Kidney (tissue), 14 donors: ENCODE measurements around the gene ASB3. TPM values are rescaled to one million over a fixed set of nuclear protein-coding genes. Genes with fewer than 3 reads are reported as not detected.

Source experiments
- DNase-seq, 5 donors: peaks; one replicate each; pipeline ENCODE4 v3.0.0-alpha.2; 2013 to 2020
- FAIRE-seq: peaks from 2 replicates; lab custom pipeline; 2012; peaks lifted over from hg19 to GRCh38; lab: Jason Lieb, UNC
- H3K27ac ChIP-seq, 2 donors: one replicate each; pipeline ENCODE4 v1.7.0; 2013; ENCODE audit warnings: low read depth in 2 of 2, low read length in 2 of 2, inconsistent platforms in 1 of 2
- H3K27me3 ChIP-seq: one replicate; pipeline ENCODE4 v1.7.1; 2013; ENCODE audit warnings: low read length, inconsistent platforms; ENCODE audit not compliant: control insufficient read depth, insufficient read depth
- H3K36me3 ChIP-seq, 3 donors: one replicate each; pipeline versions ENCODE4 v1.7.0 to v1.7.1; 2013; ENCODE audit warnings: low read length in 3 of 3, control low read depth in 1 of 3, inconsistent platforms in 1 of 3; ENCODE audit not compliant: insufficient read depth in 3 of 3, control insufficient read depth in 2 of 3
- H3K4me1 ChIP-seq, 3 donors: one replicate each; pipeline versions ENCODE4 v1.7.0 to v1.7.1; 2013; ENCODE audit warnings: low read length in 3 of 3, inconsistent platforms in 1 of 3, low read depth in 1 of 3; ENCODE audit not compliant: control insufficient read depth in 2 of 3, insufficient read depth in 2 of 3
- H3K4me3 ChIP-seq, 3 donors: one replicate each; pipeline versions ENCODE4 v1.7.0 to v1.8.1; 2013; ENCODE audit warnings: low read length in 3 of 3, control low read depth in 1 of 3, inconsistent platforms in 1 of 3
- H3K9ac ChIP-seq, 3 donors: one replicate each; pipeline versions ENCODE4 v1.7.0 to v1.7.1; 2013; ENCODE audit warnings: low read length in 3 of 3, control low read depth in 1 of 3, inconsistent platforms in 1 of 3
- H3K9me3 ChIP-seq, 3 donors: one replicate each; pipeline versions ENCODE4 v1.7.0 to v1.7.1; 2013; ENCODE audit warnings: low read length in 3 of 3, control low read depth in 1 of 3, inconsistent platforms in 1 of 3; ENCODE audit not compliant: control insufficient read depth in 2 of 3, insufficient read depth in 1 of 3
- CTCF ChIP-seq: IDR thresholded peaks from 3 replicates; pipeline ENCODE4 v1.5.1; 2012; ENCODE audit warnings: mild to moderate bottlenecking, moderate library complexity, borderline replicate concordance; ENCODE audit not compliant: insufficient read depth; ENCODE audit errors: extremely low read depth
- intact Hi-C: fragments of 100-400 bp; cut with DNase I; formaldehyde crosslinking; loops from one replicate; pipeline ENCODE4 v1.11.1; 2022
- polyA plus RNA-seq: library from polyadenylated mRNA; stranded (reverse); fragments of 350-450 nt; fragmentation: Illumina TruSeq; extraction: RNeasy Lipid Tissue Mini Kit (QIAGEN cat#74804); gene quantifications from one replicate; pipeline ENCODE4 v1.2.3, GENCODE V29; 2014; ENCODE audit warnings: low read depth, low replicate concordance; ENCODE audit not compliant: insufficient read depth
- total RNA-seq: library from RNA; stranded (reverse); fragmentation: NEBNext Ultra II Directional; extraction: Animal tissue kit (Norgen Biotek cat#: 25700); gene quantifications from one replicate; pipeline ENCODE4 v1.2.1, GENCODE V29; 2021
- donor health status: control.
- donor health status: control.
- donor health status: control.
- donor health status: control.
- donor health status: control.
- donor health status: DM: yes; HTN: yes; CAD: no.
- donor health status: Normal renal cell carcinoma (clear cell type).

ASB3 gene
- total and polyA plus RNA-seq, 2 donors from 2014 or later = 8.0 to 20.1 TPM

GRCh38 chr2:53629001-53629400 is 157.8 kb downstream of the ASB3 start:
- Histone ChIP-seq H3K9me3 (no peaks in the 10 kb centered on the region), H3K4me3 (no peak overlapping the region), H3K36me3 (no peaks in the 10 kb centered on the region), H3K27ac (no peak overlapping the region), H3K9ac (no peak overlapping the region), H3K27me3 (no peaks in the 10 kb centered on the region), H3K4me1 (no peaks in the 10 kb centered on the region)
- DNase-seq (no peak), FAIRE-seq (no peak)
- TF ChIP-seq CTCF = no peak
- intact Hi-C loops = no loop called here

DNA sequence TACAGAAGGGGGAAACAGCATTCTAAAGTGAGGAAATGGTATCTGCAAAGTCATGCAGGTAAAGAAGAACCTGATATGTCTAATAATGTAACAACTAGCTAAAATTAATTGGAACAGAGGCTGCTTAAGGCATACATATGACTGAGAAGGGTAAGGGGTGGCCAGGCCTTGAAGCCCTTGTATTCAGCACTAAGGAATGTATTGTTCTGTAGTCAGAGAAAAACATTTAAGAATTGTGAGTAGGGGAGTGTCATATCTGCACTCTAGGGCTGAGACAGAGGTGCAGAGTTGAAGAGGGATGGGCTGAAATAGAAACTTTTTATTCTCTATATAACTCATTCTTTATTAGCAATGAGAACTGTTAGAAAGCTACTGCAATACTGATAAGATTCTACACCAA is 164.6 kb downstream of the ASB3 start:
- Histone ChIP-seq H3K4me3 (no peak overlapping the region), H3K27me3 (no peaks in the 10 kb centered on the region), H3K9me3 (no peaks in the 10 kb centered on the region), H3K36me3 (no peaks in the 10 kb centered on the region), H3K4me1 (no peaks in the 10 kb centered on the region), H3K27ac (no peak overlapping the region), H3K9ac (no peak overlapping the region)
- intact Hi-C loops = no loop called here
- FAIRE-seq (no peak), DNase-seq (no peak)
- TF ChIP-seq CTCF = no peak

DNA sequence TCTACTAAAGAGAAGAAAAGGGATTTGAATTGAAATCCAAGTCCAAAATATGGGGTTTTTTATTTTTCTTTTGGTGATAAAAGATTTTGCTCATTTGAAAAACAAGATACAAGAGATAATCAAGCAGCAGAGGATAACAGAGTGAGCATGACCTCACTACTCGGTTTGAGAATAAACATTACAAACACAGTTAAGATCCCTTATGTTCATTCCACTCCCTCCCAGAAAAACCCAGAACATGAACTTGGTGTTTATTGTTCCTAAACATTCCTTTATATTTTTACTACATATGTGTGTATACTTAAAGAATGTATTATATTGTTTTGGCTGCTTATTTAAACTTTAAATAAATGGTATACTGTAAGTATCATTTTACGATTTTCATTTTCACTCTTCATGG is 165.8 kb downstream of the ASB3 start:
- Histone ChIP-seq H3K36me3 (no peaks in the 10 kb centered on the region), H3K9me3 (no peaks in the 10 kb centered on the region), H3K4me1 (no peaks in the 10 kb centered on the region), H3K27me3 (no peaks in the 10 kb centered on the region), H3K27ac (no peak overlapping the region), H3K9ac (no peak overlapping the region), H3K4me3 (no peak overlapping the region)
- FAIRE-seq (no peak), DNase-seq (no peak)
- intact Hi-C loops = no loop called here
- no peak for TF ChIP-seq CTCF

Other genes starting within 250 kb of the ASB3 start
- 1.6 TPM for gene CHAC2, start 19.1 kb downstream of the ASB3 start, total RNA-seq
- 3.7 TPM for gene CHAC2, start 19.1 kb downstream of the ASB3 start, polyA plus RNA-seq
- gene ERLEC1, start 91 bp upstream of the ASB3 start, total RNA-seq = 43.7 TPM
- 39.9 TPM for gene ERLEC1, start 91 bp upstream of the ASB3 start, polyA plus RNA-seq
- 2.4 TPM for gene GPR75, start 73.0 kb upstream of the ASB3 start, total RNA-seq
- 0.17 TPM for gene GPR75, start 73.0 kb upstream of the ASB3 start, polyA plus RNA-seq
- gene PSME4, start 184.0 kb upstream of the ASB3 start, total RNA-seq = 41.7 TPM
- 23.4 TPM for gene PSME4, start 184.0 kb upstream of the ASB3 start, polyA plus RNA-seq